ENCODE measurements around the gene CSMD2. TPM values are rescaled to one million over a fixed set of nuclear protein-coding genes. Genes with fewer than 3 reads are reported as not detected.

The CSMD2 gene
- polyA plus RNA-seq, 1 experiment: 1.8 TPM

- no peaks in the 10 kb centered on the region for H3K36me3 ChIP-seq (ENCODE audit: control insufficient read depth, insufficient read depth, low read length)
- ChIA-PET POLR2A (no interaction called here), CTCF (interaction anchor here (0.7 to 2.8 kb wide), 4 partner anchors 10 to 1105 kb away, joined by 3 to 14 read pairs (median 4); no protein-coding TSS in a partner anchor)
- TF ChIP-seq CTCF (IDR thresholded peaks at IDR 0.05; ENCODE audit: insufficient read depth, low read depth, low read length): no peak
- DNase-seq (ENCODE audit: low read depth): no peak
- no peak overlapping the region for H3K4me3 ChIP-seq (ENCODE audit: low read depth, low read length)
- H3K27me3 ChIP-seq (ENCODE audit: control insufficient read depth, insufficient read depth, low read length): no peaks in the 10 kb centered on the region
These were observed 527.1 kb downstream of the CSMD2 start for GRCh38 chr1:33637846-33638440.

GRCh38 chr1:33636209-33636608, 528.8 kb downstream of the CSMD2 start:
- ChIA-PET POLR2A (no interaction called here), CTCF (interaction anchor here (1.1 to 5.1 kb wide), 5 partner anchors 9 to 525 kb away, joined by 3 to 49 read pairs (median 4); no protein-coding TSS in a partner anchor)
- H3K36me3 ChIP-seq (ENCODE audit: control insufficient read depth, insufficient read depth, low read length): no peaks in the 10 kb centered on the region
- DNase-seq (ENCODE audit: low read depth): no peak
- no peak overlapping the region for H3K4me3 ChIP-seq (ENCODE audit: low read depth, low read length)
- TF ChIP-seq CTCF (IDR thresholded peaks at IDR 0.05; ENCODE audit: insufficient read depth, low read depth, low read length): no peak
- H3K27me3 ChIP-seq (ENCODE audit: control insufficient read depth, insufficient read depth, low read length): no peaks in the 10 kb centered on the region

GRCh38 chr1:33635336-33636012, 529.6 kb downstream of the CSMD2 start:
- CTCF ChIA-PET: interaction anchor here (0.7 to 5.1 kb wide), 7 partner anchors 10 to 961 kb away, joined by 3 to 49 read pairs (median 4); no protein-coding TSS in a partner anchor
- POLR2A ChIA-PET: no interaction called here
- Histone ChIP-seq H3K36me3 (ENCODE audit: control insufficient read depth, insufficient read depth, low read length) (no peaks in the 10 kb centered on the region), H3K27me3 (ENCODE audit: control insufficient read depth, insufficient read depth, low read length) (no peaks in the 10 kb centered on the region), H3K4me3 (ENCODE audit: low read depth, low read length) (no peak overlapping the region)
- TF ChIP-seq CTCF (IDR thresholded peaks at IDR 0.05; ENCODE audit: insufficient read depth, low read depth, low read length): no peak
- DNase-seq (ENCODE audit: low read depth): no peak

- peak; percentile 69 for TF ChIP-seq CTCF (IDR thresholded peaks at IDR 0.05; ENCODE audit: insufficient read depth, low read depth, low read length)
- no peak overlapping the region for H3K4me3 ChIP-seq (ENCODE audit: low read depth, low read length)
- ChIA-PET POLR2A (no interaction called here), CTCF (interaction anchor here (0.6 to 5.1 kb wide), 11 partner anchors 10 to 1060 kb away, joined by 3 to 49 read pairs (median 5); no protein-coding TSS in a partner anchor)
- no peaks in the 10 kb centered on the region for H3K27me3 ChIP-seq (ENCODE audit: control insufficient read depth, insufficient read depth, low read length)
- no peaks in the 10 kb centered on the region for H3K36me3 ChIP-seq (ENCODE audit: control insufficient read depth, insufficient read depth, low read length)
- no peak for DNase-seq (ENCODE audit: low read depth)
These were observed 530.2 kb downstream of the CSMD2 start for GRCh38 chr1:33634806-33635205.

- no peak for TF ChIP-seq CTCF (IDR thresholded peaks at IDR 0.05; ENCODE audit: insufficient read depth, low read depth, low read length)
- DNase-seq (ENCODE audit: low read depth): no peak
- Histone ChIP-seq H3K4me3 (ENCODE audit: low read depth, low read length) (no peak overlapping the region), H3K27me3 (ENCODE audit: control insufficient read depth, insufficient read depth, low read length) (no peaks in the 10 kb centered on the region), H3K36me3 (ENCODE audit: control insufficient read depth, insufficient read depth, low read length) (no peaks in the 10 kb centered on the region)
- POLR2A ChIA-PET: no interaction called here
- CTCF ChIA-PET: interaction anchor here (0.6 to 5.1 kb wide), 19 partner anchors 10 to 1109 kb away, joined by 3 to 49 read pairs (median 5); no protein-coding TSS in a partner anchor
These were observed 530.9 kb downstream of the CSMD2 start for GRCh38 chr1:33634143-33634542.

Data from BJ (cell line).